HepG2 (cell line): Measurements from ENCODE around the gene TMEM117. TPM values are rescaled to one million over a fixed set of nuclear protein-coding genes. Genes with fewer than 3 reads are reported as not detected.

Source experiments
- ATAC-seq: fragments of 200-7000 bp; cut with Tn5 transposase; 3 replicates; pipeline ENCODE4 v1.9.1; 2020; ENCODE audit warnings: mild to moderate bottlenecking, moderate library complexity
- BruUV-seq: library from RNA; stranded (reverse); fragments of 400-500 nt; replicated peaks from 2 replicates; lab custom pipeline; 2021; lab: Mats Ljungman, UMichigan
- CTCF ChIA-PET: fragments of 300-600 bp; formaldehyde crosslinking; extraction: SDS; loops from one replicate; lab custom pipeline; 2021; ENCODE audit warnings: low total read pairs, inconsistent platforms, low intra/inter-chr PET ratio; lab: Yijun Ruan, JAX
- POLR2A ChIA-PET: fragments of 350-600 bp; sonication (Branson Sonifier 250); formaldehyde crosslinking; loops from one replicate; lab custom pipeline; 2020; ENCODE audit warnings: antibody characterized with exemption, inconsistent platforms; lab: Yijun Ruan, JAX
- DNase-seq: peaks from one replicate; pipeline ENCODE4 v3.0.0-alpha.2; 2015; ENCODE audit warnings: low spot score
- FAIRE-seq: peaks from 3 replicates; lab custom pipeline; 2011; peaks lifted over from hg19 to GRCh38; lab: Jason Lieb, UNC
- H2AFZ ChIP-seq: one replicate; pipeline ENCODE4 v1.6.1; 2011; ENCODE audit warnings: low read length, inconsistent platforms
- H3K27ac ChIP-seq: fragments of 300-600 bp; 3 replicates; pipeline ENCODE4 v1.8.0; 2011; ENCODE audit warnings: mixed run types, mild to moderate bottlenecking, mixed read lengths, low read length, inconsistent platforms; ENCODE audit not compliant: insufficient read depth; ENCODE audit errors: extremely low read length
- H3K27me3 ChIP-seq, 2 experiments: fragments of 200-600 bp in 1 of 2; 2 replicates in 1 of 2; 3 replicates in 1 of 2; pipeline versions ENCODE4 v1.6.0 to v1.8.0; 2011; ENCODE audit warnings: low read length in 2 of 2, mild to moderate bottlenecking in 2 of 2, moderate library complexity in 2 of 2, inconsistent platforms in 1 of 2; ENCODE audit not compliant: insufficient read depth in 2 of 2, control insufficient read depth in 1 of 2
- H3K36me3 ChIP-seq, 2 experiments: fragments of 200-600 bp in 1 of 2; replicated peaks in 1 of 2; 2 replicates in 1 of 2; 3 replicates in 1 of 2; pipeline versions ENCODE4 v1.5.1 to v1.8.0; 2011; ENCODE audit warnings: low read length in 2 of 2, inconsistent platforms in 1 of 2; ENCODE audit not compliant: insufficient read depth in 2 of 2, control insufficient read depth in 1 of 2
- H3K4me1 ChIP-seq: 2 replicates; pipeline ENCODE4 v1.5.1; 2012; ENCODE audit warnings: low read length, inconsistent platforms; ENCODE audit not compliant: insufficient read depth
- H3K4me2 ChIP-seq: 2 replicates; pipeline ENCODE4 v1.6.0; 2011; ENCODE audit warnings: low read depth, low read length, inconsistent platforms
- H3K4me3 ChIP-seq, 3 experiments: fragments of 200-600 bp in 1 of 3; sonication (generic), shearing (Covaris generic) in 1 of 3; replicated peaks in 1 of 3; 2 replicates each; pipeline ENCODE4 v1.5.1; 2011 to 2016; ENCODE audit warnings: low read length in 3 of 3, inconsistent platforms in 2 of 3, low read depth in 2 of 3, mild to moderate bottlenecking in 2 of 3, control low read depth in 1 of 3, mixed read lengths in 1 of 3; ENCODE audit not compliant: insufficient read depth in 1 of 3
- H3K79me2 ChIP-seq: one replicate; pipeline ENCODE4 v1.6.1; 2011; ENCODE audit warnings: low read length, inconsistent platforms; ENCODE audit not compliant: insufficient read depth
- H3K9ac ChIP-seq: 2 replicates; pipeline ENCODE4 v1.6.0; 2011; ENCODE audit warnings: mild to moderate bottlenecking, low read depth, low read length, inconsistent platforms; ENCODE audit not compliant: insufficient read depth
- H3K9me3 ChIP-seq: 2 replicates; pipeline ENCODE4 v1.5.1; 2012; ENCODE audit warnings: mild to moderate bottlenecking, low read length
- H4K20me1 ChIP-seq: 2 replicates; pipeline ENCODE4 v1.6.0; 2011; ENCODE audit warnings: inconsistent platforms, mild to moderate bottlenecking, low read length, moderate library complexity; ENCODE audit not compliant: insufficient read depth
- FOXA3 ChIP-seq: IDR thresholded peaks from 2 replicates; pipeline ENCODE4 v1.6.1; 2016; ENCODE audit warnings: missing genetic modification reagents, missing compliant biosample characterization
- FOXK2 ChIP-seq: fragments of 450-650 bp; IDR thresholded peaks from 2 replicates; pipeline ENCODE4 v1.6.1; 2016
- NFIC ChIP-seq: IDR thresholded peaks from 2 replicates; pipeline ENCODE4 v1.6.1; 2012; ENCODE audit warnings: mild to moderate bottlenecking, low read length, inconsistent platforms
- WIZ ChIP-seq: sonication (generic); formaldehyde crosslinking; IDR thresholded peaks from 2 replicates; pipeline ENCODE4 v1.5.1; 2020; ENCODE audit warnings: mild to moderate bottlenecking, missing genetic modification reagents
- ZHX2 ChIP-seq, 2 experiments: sonication (generic) in 1 of 2; formaldehyde crosslinking in 1 of 2; IDR thresholded peaks; 2 replicates each; pipeline versions ENCODE4 v1.6.1 to v1.9.0; 2014 to 2022; ENCODE audit warnings: antibody characterized with exemption in 1 of 2, borderline replicate concordance in 1 of 2, inconsistent platforms in 1 of 2, low read depth in 1 of 2, missing genetic modification reagents in 1 of 2
- ZNF275 ChIP-seq: sonication (generic); formaldehyde crosslinking; IDR thresholded peaks from 2 replicates; pipeline ENCODE4 v1.8.0; 2022; ENCODE audit warnings: missing genetic modification reagents, mild to moderate bottlenecking, inconsistent platforms, borderline replicate concordance
- ZNF331 ChIP-seq: sonication (generic); formaldehyde crosslinking; IDR thresholded peaks from 2 replicates; pipeline ENCODE4 v1.4.0; 2020; ENCODE audit warnings: missing genetic modification reagents
- ZNF670 ChIP-seq: sonication (generic); formaldehyde crosslinking; IDR thresholded peaks from 2 replicates; pipeline ENCODE4 v1.8.0; 2022; ENCODE audit warnings: mild to moderate bottlenecking, missing genetic modification reagents, borderline replicate concordance
- ZSCAN12 ChIP-seq: sonication (generic); formaldehyde crosslinking; IDR thresholded peaks from 2 replicates; pipeline ENCODE4 v1.9.0; 2021; ENCODE audit warnings: mild to moderate bottlenecking, missing genetic modification reagents
- WGBS: methylation state at CpG from one replicate; pipeline ENCODE4 v1.1.6; 2017; ENCODE audit warnings: low lambda C conversion rate; 5-methylcytosine and 5-hydroxymethylcytosine counted together
- in situ Hi-C: cut with HindIII; loops from 2 replicates; pipeline ENCODE4 v1.10.0; 2017; ENCODE audit warnings: low pct_unique_long_range_greater_than_20kb; ENCODE audit not compliant: extremely low pct_ligation_motif_present
- intact Hi-C: fragments of 100-400 bp; cut with micrococcal nuclease; formaldehyde crosslinking; loops from one replicate; pipeline ENCODE4 v1.10.0; 2022; ENCODE audit not compliant: unreplicated experiment
- polyA plus RNA-seq, 8 experiments: library from polyadenylated mRNA; depleted of rRNA in 3 of 8; stranded (reverse) in 7 of 8; unstranded in 1 of 8; fragments of >200 nt; fragmentation: Illumina TruSeq in 4 of 8; extraction: Trizol in 4 of 8; gene quantifications; 2 replicates each; pipeline versions ENCODE4 v1.2.1 to v1.2.3, GENCODE V29; 2011 to 2016; ENCODE audit warnings: low read depth in 4 of 8, missing spikeins in 1 of 8, mixed read lengths in 1 of 8; ENCODE audit not compliant: insufficient read depth in 1 of 8
- total RNA-seq, 5 experiments: library from RNA; depleted of rRNA; stranded (reverse); fragments of >200 nt; fragmentation: Illumina TruSeq; extraction: Trizol; gene quantifications; 2 replicates each; pipeline ENCODE4 v1.2.3, GENCODE V29; 2016; ENCODE audit warnings: low read depth in 1 of 5

The TMEM117 gene
- total and polyA plus RNA-seq, 2 of the 13 experiments (the other 11 are each of a cell fraction or from before 2014, with no cell fraction given) = 2.8 to 8.5 TPM

GRCh38 chr12:44372259-44372658 is 536.4 kb downstream of the TMEM117 start (continued):
- TF ChIP-seq ZNF275 (CRISPR knock-in tag) (no peak), ZHX2 (IDR thresholded peaks at IDR 0.05; ENCODE audit: low read depth) (no peak), ZHX2 (CRISPR knock-in tag; IDR thresholded peaks at IDR 0.05; ENCODE audit: borderline replicate concordance) (no peak), FOXK2 (no peak)

GRCh38 chr12:44375694-44376093 is 539.8 kb downstream of the TMEM117 start:
- ATAC-seq = no peak
- no peak overlapping the region for H3K27ac ChIP-seq
- no peaks in the 10 kb centered on the region for H4K20me1 ChIP-seq
- H3K79me2 ChIP-seq = no peaks in the 10 kb centered on the region
- H3K4me3 ChIP-seq = no peak overlapping the region
- no peaks in the 10 kb centered on the region for H3K9me3 ChIP-seq
- in situ Hi-C loops = no loop called here
- no peaks in the 10 kb centered on the region for H3K36me3 ChIP-seq
- no peak for FAIRE-seq
- DNase-seq = no peak
- WGBS = 92% methylated on average over 1 of the region's 1 CpG
- intact Hi-C loops = no loop called here
- no peak overlapping the region for H2AFZ ChIP-seq
- POLR2A ChIA-PET = no interaction called here
- no TSS peak for BruUV-seq
- no peak overlapping the region for H3K4me2 ChIP-seq
- H3K4me1 ChIP-seq = no peaks in the 10 kb centered on the region
- no peak overlapping the region for H3K9ac ChIP-seq
- CTCF ChIA-PET = no interaction called here
- H3K27me3 ChIP-seq = no peaks in the 10 kb centered on the region
- TF ChIP-seq ZNF670 (CRISPR knock-in tag) (no peak), ZHX2 (IDR thresholded peaks at IDR 0.05; ENCODE audit: low read depth) (no peak), ZHX2 (CRISPR knock-in tag; IDR thresholded peaks at IDR 0.05; ENCODE audit: borderline replicate concordance) (no peak), FOXA3 (CRISPR knock-in tag) (no peak), WIZ (no peak), NFIC (no peak), ZSCAN12 (CRISPR knock-in tag) (no peak), ZNF331 (CRISPR knock-in tag) (no peak)
